ENCODE results near the gene GDPD3. TPM values are rescaled to one million over a fixed set of nuclear protein-coding genes. Genes with fewer than 3 reads are reported as not detected.

GDPD3 gene
- total and polyA plus RNA-seq, 9 of the 15 experiments (the other 6 are each of a cell fraction or from before 2014, with no cell fraction given): 0.47 to 3.9 (median 1.1) TPM

- no TSS peak for BruUV-seq (replicated peaks)
- ATAC-seq (peak; percentile 4; the same call in 1 of the 3 replicates), DNase-seq (ENCODE audit: extremely low read depth in 1 of 4, low spot score in 3 of 4) (peak in 1 of 4 experiments; percentile 52), FAIRE-seq (no peak)
- peak overlapping the region; percentile 92 for H3K4me2 ChIP-seq (ENCODE audit: insufficient read depth, low read length)
- H3K9ac ChIP-seq (ENCODE audit: insufficient read depth in 1 of 2, low read depth in 2 of 2, low read length in 2 of 2): peak overlapping the region; percentile 93 to 100
- in situ Hi-C loops (cut with MboI) (no loop called here), intact Hi-C loops (cut with micrococcal nuclease) (loop anchor here (10.0 kb wide), 2 partner anchors 310 to 590 kb away; partner anchors contain the start of genes FBRS, MYL11, PRR14 and TBC1D10B)
- H3K9me3 ChIP-seq (replicated peaks; ENCODE audit: control insufficient read depth, insufficient read depth, low read depth, low read length): no peaks in the 10 kb centered on the region
- ChIA-PET POLR2A (interaction anchor here (0.6 to 2.7 kb wide), 10 partner anchors 8 to 647 kb away, joined by 3 to 29 read pairs (median 6); partner anchors contain the start of gene TBX6), CTCF (ENCODE audit: low intra/inter-chr PET ratio) (no interaction called here)
- H3K27me3 ChIP-seq (ENCODE audit: control insufficient read depth in 2 of 2, insufficient read depth in 2 of 2, low read length in 2 of 2): no peaks in the 10 kb centered on the region
- peak overlapping the region; percentile 88 for H3K4me3 ChIP-seq
- peak overlapping the region; percentile 86 for H2AFZ ChIP-seq (ENCODE audit: low read depth, low read length)
- H4K20me1 ChIP-seq (replicated peaks; ENCODE audit: control insufficient read depth, insufficient read depth, low read length): peaks cover 37% of the 10 kb centered on the region
- H3K36me3 ChIP-seq (ENCODE audit: control insufficient read depth, insufficient read depth, low read length): peaks cover 36% of the 10 kb centered on the region
- peaks cover 14% of the 10 kb centered on the region for H3K9me1 ChIP-seq (ENCODE audit: control insufficient read depth, insufficient read depth, low read length)
- 0% methylated on average over 18 of the region's 25 CpGs for WGBS (ENCODE audit: insufficient coverage, low coverage, missing lambda C conversion rate)
- H3K4me1 ChIP-seq (replicated peaks in 1 of 2; ENCODE audit: control insufficient read depth in 2 of 2, insufficient read depth in 2 of 2, low read length in 2 of 2): peaks cover 41 to 60% of the 10 kb centered on the region in 2 experiments
- H3K27ac ChIP-seq (ENCODE audit: extremely low read depth, low read depth, low read length): peak overlapping the region; percentile 99
- peaks cover 65% of the 10 kb centered on the region for H3K79me2 ChIP-seq (ENCODE audit: control insufficient read depth, insufficient read depth, low read length)
- 0 out of 2 replicates have a peak, but pooled peaks have one; percentile 20 for TF ChIP-seq ZBTB34 (CRISPR knock-in tag; IDR thresholded peaks at IDR 0.05)
- TF ChIP-seq SLC30A9 (CRISPR knock-in tag; IDR thresholded peaks at IDR 0.05): no peak
- TF ChIP-seq ESRRB (CRISPR knock-in tag; IDR thresholded peaks at IDR 0.05; ENCODE audit: borderline replicate concordance): no peak
- 0 out of 2 replicates have a peak, but pooled peaks have one; percentile 15 for TF ChIP-seq NFRKB (IDR thresholded peaks at IDR 0.05; ENCODE audit: low read depth)
- TF ChIP-seq RAD51 (IDR thresholded peaks at IDR 0.05; ENCODE audit: borderline replicate concordance, low read depth): no peak
- TF ChIP-seq NKRF (IDR thresholded peaks at IDR 0.05; ENCODE audit: borderline replicate concordance): no peak
- TF ChIP-seq ZNF3 (CRISPR knock-in tag; IDR thresholded peaks at IDR 0.05): no peak
- no peak for TF ChIP-seq FOXJ2 (tag; IDR thresholded peaks at IDR 0.05)
- no peak for TF ChIP-seq POLR3G (IDR thresholded peaks at IDR 0.05; ENCODE audit: extremely low read depth, insufficient read length, insufficient replicate concordance)
- TF ChIP-seq NFIC (IDR thresholded peaks at IDR 0.05): no peak
- no peak for TF ChIP-seq ZFX (CRISPR knock-in tag; IDR thresholded peaks at IDR 0.05)
- no peak for TF ChIP-seq POLR2AphosphoS2 (IDR thresholded peaks at IDR 0.05; ENCODE audit: low read length)
- no peak for TF ChIP-seq PHF21A (IDR thresholded peaks at IDR 0.05; ENCODE audit: borderline replicate concordance, low read depth)
- TF ChIP-seq HNRNPK (IDR thresholded peaks at IDR 0.05; ENCODE audit: low read depth, low read length, poor library complexity, severe bottlenecking): no peak
- no peak for TF ChIP-seq ZNF354B (CRISPR knock-in tag; IDR thresholded peaks at IDR 0.05)
- TF ChIP-seq E2F8 (IDR thresholded peaks at IDR 0.05; ENCODE audit: low read depth, partially characterized antibody): no peak
- no peak for TF ChIP-seq CEBPB (tag; IDR thresholded peaks at IDR 0.05)
- no peak for TF ChIP-seq CAMTA2 (CRISPR knock-in tag; conservative IDR thresholded peaks at IDR 0.05)
Measured at GRCh38 chr16:30064729-30065101, 48.6 kb downstream of the GDPD3 start.

All from K562 (cell line).